ENCODE measurements around the gene KLK6.
"Not testable (repeated sequence)": the region's sequence is repeated elsewhere in the genome, so short reads cannot be mapped to it uniquely, and the experiment has no call there.

Gene KLK6

DNA sequence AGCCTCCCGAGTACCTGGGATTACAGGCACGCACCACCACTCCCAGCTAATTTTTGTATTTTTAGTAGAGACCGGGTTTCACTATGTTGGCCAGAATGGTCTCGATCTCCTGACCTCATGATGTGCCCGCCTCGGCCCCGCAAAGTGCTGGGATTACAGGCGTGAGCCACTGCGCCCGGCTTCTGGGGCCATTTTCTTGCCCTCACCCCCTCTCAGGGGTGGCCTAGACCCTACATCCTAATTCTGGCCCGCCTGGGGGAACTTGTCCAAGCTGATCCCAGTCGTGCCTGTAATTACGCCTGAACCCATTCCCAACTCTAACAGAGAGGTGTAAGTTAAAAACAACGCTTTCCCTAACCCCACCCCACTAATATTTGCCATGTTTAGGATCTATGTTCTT is 15.0 kb upstream of the KLK6 start:
- not testable (repeated sequence) for DNase-seq

DNA sequence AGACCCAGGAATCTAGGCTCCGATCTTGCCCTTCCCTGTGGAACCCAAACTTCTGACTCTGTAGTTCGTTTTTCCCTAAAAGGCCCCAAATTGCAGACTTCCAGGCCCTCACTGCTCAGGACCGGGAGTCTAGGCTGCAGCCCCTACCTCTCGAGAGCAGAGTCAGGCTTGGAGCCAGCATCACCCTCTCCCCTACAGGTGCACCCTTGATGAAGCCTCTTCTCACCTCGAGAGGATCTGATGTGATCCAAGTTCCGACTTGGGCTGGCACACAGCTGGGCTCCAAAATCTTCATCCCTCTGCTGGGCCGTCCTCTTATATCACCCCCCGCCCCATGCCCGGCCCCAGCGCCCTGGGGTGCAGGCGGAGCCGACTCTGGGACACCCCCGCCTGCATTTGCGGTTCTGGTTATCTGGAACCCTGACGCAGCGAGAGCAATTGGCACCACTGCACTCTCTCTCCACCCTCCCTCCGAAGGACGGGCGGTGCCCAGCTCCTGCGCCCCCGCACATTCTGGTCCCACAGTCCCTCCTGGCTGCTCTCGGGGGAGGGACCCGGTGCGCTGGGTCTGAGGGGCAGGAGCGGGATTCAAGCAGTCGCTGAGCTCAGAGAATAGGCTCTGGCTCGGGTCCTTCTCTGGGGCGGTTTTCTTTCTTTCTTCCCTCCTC is 14.4 kb upstream of the KLK6 start, which contains the start of gene KLK7:
TSS of gene KLK7 (minus strand) at position 293 of the 668 bp plus-strand sequence. CDS start 1,518 bp downstream, outside the sequence.
- no peak for DNase-seq

DNA sequence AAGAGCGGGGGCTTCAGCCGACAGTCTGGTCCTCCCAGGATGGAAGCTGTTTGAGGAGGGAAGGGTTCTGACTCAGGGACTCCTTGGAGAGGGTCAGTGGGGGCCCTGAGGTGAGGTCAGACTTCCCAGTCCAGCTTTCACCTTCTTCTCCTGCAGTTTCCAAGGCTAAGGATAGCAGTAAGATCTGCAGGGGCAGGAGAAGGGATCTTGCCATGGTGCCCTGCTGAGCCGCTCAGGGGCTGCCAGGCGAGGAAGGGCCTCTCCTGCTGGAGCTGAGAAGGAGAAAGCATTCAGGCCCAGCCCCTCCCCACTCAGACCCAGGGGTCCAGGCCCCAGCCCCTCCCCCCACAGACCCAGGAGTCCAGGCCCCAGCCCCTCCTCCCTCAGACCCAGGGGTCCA is 12.8 kb upstream of the KLK6 start:
- no peak for DNase-seq

DNA sequence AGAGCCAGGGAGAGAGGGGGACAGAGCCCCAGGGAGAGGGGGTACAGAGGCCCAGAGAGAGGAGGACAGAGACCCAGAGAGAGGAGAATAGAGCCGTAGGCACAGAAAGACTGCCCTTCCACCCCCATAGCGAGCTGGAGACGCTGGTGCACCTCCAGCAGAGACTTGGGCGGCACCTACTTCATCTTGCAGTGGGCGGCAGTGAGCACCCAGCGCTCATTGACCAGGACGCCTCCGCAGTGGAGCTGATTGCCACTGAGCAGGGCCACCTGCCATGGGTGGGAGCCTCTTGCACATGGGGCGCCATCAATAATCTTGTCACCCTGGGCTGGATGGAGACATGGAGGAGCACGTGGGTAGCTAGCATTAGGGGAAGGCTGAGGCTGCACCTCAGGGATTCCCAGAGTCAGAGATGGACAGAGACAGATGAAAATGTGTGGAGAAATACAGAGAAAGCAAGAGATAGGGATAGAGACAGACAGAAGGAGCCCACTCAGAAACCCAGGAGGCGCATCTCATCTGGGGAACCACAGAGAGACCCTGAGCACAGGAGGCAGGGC is 12.3 kb upstream of the KLK6 start:
- DNase-seq, result no peak

DNA sequence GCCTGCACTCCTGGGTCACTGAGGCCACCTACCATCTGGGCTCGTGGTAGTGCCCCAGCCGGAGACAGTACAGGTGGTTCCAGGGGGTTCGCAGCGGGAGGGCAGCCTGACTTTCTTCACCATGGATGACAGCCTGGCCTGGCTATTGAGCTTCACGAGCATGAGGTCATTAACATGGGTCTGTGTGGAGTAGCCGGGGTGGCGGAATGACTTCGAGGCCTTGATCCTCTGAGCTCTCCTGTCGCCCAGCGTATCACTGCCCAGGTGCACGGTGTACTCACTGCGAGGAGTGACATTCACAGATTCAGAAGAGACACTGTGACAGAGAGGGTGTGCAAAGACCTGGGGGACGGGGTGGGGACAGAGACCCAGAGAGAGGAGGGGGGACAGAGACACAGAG is 10.8 kb upstream of the KLK6 start:
- DNase-seq, result no peak

DNA sequence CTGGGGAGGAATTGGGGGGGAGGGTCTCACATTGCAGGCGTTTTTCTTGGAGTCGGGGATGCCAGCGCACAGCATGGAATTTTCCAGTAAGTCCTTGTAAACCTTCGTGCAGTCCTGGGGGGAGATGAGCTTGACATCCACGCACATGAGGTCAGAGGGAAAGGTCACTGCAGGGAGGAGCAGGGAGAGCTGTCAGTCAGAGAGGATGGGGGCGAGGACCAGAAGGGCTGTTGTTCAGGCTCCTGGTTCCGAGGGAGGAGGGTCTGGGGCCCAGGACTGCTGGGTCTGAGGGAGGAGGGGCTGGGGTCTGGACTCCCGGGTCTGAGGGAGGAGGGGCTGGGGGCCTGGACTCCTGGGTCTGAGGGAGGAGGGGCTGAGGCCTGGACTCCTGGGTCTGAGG is 10.4 kb upstream of the KLK6 start:
- DNase-seq, result no peak

DNA sequence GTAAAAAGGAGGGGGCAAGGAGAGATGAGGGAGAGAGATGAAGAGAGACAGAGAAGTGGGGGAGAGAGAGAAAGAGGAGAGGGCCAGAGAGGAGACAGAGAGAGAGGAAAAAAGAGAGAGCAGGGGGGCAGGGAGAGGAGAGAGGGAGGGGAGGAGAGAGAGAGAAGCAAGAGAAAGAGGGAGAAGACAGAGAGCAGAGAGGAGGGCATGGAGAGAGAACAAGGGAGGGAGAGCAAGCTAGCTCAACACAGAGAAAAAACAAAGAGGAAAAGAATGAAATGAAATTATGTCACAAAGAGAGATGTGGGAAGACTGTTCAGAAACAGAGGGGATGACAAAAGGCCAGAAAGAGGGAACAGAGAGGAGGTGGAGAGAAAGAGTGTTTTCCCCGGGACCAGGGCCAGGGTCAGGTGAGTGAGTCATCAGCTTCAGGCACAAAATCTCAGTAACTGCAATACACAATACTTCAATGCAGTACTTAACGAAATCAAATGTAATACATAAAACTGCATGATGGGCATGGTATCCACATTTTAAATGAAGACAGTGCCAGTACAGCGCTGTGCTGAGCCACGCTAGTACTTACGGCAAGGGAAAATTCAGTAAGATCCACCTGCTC is 9.5 kb upstream of the KLK6 start:
- no peak for DNase-seq

DNA sequence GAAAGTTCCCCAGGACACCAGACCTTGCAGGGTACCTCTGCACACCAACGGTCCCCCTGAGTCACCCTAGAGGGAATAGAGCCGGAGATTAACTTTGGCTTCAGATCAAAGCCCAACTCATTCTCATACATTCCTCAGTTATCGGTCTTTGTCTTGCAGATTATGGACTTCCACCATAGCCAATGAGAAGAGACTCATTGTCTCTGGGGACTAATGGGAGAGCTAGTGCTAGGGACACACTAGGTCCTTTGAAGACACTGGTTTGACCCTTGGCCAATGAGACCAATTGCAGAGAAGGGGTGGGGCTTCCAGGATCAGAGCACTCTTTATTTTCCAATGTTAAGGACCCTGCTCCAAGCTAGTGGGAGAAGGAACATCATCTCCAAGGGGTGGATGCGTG is 8.2 kb upstream of the KLK6 start:
- no peak for DNase-seq

DNA sequence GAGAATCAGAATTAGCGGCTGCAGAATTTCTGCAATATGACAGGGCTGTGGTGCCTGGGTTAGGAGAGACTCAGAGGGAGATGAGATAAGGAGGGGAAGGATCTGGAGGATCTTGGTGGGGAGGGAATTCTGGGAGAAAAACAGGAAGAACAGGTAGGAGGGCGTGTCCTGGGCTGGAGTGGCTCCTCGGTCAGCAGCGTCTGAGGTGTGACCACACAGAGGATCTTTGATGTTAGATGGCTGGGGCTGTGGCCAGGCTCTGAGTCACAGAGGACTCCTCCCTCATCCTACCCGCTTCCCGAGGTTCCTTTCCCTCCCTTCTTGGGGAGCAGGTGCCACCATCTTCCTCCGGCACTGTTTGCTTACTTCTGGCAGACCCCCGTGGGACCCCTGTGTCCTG is 6.4 kb upstream of the KLK6 start:
- no peak for DNase-seq

DNA sequence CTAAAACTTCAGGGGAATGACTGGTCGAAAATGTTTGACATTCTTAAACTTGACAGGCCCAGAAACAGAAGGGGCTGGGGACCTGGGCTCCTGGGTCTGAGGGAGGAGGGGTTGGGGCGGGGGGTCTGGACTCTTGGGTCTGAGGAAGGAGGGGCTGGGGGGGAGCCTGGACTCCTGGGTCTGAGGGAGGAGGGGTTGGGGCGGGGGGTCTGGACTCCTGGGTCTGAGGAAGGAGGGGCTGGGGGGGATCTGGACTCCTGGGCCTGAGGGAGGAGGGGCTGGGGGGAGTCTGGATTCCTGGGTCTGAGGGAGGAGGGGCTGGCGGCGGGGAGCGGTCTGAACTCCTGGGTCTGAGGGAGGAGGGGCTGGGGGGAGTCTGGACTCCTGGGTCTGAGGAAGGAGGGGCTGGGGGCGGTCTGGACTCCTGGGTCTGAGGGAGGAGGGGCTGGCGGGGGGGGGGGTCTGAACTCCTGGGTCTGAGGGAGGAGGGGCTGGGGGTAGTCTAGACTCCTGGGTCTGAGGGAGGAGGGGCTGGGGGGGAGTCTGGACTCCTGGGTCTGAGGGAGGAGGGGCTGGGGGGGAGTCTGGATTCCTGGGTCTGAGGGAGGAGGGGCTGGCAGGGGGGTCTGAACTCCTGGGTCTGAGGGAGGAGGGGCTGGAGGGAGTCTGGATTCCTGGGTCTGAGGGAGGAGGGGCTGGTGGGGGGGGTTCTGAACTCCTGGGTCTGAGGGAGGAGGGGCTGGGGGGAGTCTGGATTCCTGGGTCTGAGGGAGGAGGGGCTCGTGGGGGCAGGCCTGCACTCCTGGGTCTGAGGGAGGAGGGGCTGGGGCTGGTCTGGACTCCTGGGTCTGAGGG is 5.5 kb upstream of the KLK6 start:
- no peak for DNase-seq

DNA sequence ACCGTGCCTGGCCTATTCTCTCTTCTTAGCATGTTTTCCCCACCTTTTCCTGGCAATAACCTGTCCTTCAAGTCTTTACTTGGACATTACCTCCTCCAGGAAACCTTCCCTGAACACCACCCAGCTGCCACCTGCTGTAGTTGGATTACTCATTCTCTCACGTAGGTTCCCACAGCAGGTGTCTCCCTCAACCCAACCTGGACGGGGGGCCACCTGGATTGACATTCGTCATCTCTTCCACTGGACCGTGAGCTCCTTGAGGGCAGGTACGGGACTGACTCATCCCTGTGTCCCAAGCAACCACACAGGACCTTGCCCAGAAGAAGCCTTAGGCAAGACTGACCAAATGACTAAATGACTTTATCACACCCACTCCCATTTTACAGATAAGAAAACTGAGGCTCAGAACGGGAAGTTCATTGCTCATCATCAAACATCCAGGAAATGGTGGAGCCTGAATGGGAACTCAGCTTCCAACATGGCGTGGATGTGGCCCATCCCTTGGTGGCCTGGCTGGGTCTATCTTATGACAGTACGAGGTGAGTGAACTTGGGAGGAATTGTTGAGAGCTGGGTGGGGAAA is 3.5 kb upstream of the KLK6 start:
- DNase-seq, result no peak

DNA sequence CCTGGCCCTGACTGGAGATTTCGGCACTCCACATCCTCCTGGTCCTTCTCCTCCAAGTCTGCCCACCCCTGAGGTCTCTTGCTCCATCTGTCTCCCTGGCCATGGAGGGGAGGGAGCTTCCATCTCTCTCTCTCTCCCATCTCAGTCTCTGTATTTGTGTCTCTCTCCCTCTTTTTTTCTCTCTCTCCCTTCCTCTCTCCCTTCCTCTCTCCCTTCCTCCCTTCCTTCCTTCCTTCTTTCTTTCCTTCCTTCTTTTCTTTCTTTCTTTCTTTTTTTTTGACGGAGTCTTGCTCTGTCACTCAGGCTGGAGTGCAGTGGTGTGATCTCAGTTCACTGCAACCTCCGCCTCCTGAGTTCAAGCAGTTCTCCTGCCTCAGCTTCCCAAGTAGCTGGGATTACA is 419 bp upstream of the KLK6 start:
- not testable (repeated sequence) for DNase-seq

DNA sequence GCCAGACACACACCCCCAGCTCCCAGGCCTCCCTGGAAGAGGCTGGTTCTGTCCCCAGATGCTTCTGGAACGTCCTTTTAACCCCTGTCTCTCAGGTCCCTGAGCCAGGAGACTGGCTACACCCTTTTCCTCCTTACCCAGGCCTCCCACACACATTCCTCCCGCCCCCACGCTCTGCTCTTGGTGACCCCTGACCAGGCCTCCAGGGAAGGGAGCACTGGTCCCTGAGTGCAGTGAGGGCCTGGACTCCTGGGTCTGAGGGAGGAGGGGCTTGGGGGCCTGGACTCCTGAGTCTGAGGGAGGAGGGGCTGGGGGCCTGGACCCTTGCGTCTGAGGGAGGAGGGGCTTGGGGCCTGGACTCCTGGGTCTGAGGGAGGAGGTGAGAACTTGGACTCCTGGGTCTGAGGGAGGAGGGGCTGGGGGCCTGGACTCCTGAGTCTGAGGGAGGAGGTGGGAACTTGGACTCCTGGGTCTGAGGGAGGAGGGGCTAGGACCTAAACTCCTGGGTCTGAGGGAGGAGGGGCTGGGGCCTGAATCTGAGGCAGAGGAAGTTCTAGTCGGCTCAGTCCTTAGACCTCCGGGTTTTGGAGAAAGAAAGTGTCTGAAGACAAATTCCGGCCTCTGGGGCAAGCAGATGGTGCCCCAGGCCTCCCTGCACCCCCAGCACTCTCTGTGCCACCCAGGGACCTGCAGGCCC is 527 bp downstream of the KLK6 start:
- no peak for DNase-seq

DNA sequence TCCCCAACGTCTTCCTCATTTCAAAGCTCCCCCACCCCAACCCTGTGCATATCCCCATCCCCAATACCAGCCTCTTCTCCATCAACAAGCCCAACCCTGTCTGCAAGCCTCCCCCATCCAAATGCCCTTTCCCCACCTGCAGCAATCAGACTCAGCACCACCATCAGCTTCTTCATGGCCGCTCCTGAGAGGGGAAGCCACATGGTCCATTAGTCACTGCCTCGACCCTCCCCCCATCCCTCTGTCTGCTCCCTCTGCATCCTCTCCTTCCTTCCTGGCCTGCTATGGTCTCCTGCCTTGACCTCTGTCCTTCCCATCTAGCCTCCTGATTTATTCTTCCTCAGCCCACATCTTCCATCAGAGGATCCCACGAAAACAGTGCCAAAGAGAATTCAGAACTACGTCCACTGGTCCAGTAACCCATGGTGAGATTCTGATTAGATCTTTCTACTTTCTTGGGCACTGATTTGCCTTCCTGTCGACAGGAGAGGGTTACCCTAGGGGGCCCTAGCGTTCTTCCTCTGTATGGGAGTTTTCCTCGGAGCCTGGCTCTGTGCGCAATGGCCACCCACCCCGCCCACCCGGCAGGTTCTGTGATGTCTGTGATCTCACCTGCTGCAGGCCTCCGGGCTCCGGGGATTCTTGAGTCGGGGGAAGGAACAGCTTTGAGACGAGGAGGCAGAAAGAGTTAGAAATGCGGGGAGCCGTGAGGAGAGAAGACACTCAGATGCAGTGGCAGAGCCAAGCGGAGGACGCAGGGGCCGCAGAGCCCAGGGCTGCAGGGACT is 1.3 kb downstream of the KLK6 start:
- no peak for DNase-seq

DNA sequence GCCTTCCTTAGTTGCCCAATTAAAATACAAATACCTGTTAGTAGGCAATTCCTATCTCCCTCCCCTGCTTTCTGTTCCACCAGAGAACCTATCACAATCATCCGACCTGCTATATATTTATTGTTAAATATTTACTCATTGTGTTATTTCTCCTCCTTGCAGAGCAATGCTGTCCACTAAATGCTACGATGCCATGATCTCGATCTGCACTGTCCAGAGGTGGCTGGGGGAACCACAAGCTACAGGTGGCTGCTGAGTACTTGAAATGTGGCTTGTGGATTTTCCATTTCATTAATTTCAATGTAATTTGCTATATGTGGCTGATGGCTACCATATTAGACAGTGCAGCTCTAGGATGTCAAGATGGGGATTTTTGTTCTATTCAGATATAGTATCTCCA is 5.1 kb downstream of the KLK6 start:
- DNase-seq, result no peak

DNA sequence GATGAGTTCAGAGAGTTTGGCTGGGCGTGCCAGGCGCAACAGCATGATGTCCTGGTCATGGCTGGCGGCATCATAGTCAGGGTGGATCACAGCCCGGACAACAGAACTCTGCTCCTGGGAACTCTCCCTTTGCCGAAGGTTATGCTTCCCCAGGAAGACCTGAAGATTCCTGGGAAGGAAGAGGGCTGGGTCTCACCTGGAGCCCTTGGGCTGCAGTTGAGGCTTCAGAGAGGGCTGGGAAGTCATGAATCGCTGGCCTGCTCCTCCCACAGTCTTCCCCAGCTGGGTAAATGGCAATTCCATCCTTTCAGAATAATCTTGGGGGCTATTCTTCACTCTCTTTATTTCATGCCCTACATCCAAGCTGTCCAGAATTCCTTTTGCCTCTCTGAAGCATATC is 6.0 kb downstream of the KLK6 start:
- DNase-seq, result no peak

DNA sequence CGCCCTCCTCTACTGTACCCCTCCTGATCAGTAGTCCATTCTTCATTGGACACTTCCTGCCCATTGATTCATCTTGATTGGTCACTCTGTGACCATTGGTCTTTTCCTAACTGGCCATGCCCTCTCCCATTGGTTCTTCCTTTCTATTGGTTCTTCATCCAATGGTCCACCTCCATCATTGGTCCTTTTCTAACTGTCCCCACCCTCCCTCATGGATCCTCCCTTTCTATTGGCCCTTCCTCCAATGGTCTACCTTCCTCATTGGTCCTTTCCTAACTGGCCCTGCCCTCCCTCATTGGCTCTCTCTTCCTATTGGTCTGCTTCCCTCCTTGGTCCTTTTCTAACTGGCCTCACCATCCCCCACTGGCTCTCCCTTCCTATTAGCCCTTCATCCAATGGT is 7.1 kb downstream of the KLK6 start:
- DNase-seq, result no peak

DNA sequence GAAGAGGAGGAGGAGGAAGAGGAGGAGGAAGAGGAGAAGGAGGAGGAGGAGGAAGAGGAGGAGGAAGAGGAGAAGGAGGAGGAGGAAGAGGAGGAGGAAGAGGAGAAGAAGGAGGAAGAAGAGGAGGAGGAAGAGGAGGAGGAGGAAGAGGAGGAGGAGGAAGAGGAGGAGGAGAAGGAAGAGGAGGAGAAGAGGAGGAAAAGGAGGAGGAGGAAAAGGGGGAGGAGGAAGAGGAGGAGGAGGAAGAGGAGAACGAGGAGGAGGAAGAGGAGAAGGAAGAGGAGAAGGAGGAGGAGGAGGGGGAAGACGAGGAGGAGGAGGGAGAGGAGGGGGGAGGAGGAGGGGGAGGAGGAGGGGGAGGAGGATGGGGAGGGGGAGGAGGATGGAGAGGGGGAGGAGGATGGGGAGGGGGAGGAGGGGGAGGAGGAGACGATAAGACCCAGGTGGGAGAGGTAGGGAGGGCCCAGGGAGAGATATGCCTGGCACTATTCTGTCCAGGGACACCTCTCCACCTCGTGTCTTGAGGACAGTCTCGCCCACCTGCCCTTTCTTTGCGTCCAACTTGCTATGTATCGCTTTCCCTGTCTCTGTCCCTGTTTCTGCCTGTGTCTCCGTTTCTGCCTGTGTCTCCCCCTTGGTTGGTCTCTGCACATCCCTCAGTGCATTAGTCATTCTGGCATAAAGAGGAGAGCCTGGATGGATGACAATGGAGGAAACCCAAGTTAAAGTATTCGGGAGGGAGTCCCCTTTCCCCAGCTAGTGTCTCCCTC is 9.5 kb downstream of the KLK6 start:
- DNase-seq, result no peak

DNA sequence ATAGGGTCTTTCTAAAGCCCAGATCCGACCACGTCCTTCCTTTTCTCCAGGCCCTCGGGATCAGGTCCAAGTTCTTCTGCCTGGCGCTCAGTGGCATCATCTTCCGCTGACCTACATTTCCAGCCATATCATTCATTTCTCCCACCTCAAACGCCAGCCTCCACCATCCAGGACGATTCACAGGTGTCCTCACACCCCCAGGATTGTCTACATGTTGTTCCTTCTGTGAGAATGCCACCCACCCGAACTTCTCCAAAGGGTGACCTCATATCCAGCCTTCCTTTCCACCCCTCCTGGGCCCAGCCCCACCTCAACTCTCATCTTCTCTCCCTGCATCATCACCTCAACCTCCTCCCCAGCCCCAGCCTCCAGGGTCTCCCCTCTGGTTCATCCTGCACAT is 11.8 kb downstream of the KLK6 start:
- no peak for DNase-seq

DNA sequence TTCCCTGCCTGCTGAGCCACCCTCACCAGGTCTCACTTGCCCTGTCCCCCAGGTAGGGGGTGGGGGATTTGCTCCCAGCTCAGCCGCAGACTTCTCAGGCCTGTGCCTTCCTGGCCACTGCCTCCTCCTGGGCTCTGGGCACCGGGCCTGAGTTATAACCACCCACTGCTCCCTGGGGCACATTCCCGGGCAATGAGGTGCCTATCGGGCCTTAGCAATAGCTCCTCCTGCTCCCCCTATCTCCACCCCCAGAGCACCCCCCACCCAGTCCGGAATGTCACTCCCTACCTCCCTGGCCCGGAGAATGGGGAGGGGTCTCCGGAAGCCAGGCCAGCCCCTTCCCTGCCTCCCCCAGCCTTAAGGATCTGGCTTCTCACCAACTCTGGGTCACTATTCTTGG is 16.5 kb downstream of the KLK6 start, which contains the start of gene KLK5:
TSS of gene KLK5 (minus strand) at position 129 of the 400 bp plus-strand sequence. CDS start 381 bp downstream, outside the sequence.
- DNase-seq, result no peak

DNA sequence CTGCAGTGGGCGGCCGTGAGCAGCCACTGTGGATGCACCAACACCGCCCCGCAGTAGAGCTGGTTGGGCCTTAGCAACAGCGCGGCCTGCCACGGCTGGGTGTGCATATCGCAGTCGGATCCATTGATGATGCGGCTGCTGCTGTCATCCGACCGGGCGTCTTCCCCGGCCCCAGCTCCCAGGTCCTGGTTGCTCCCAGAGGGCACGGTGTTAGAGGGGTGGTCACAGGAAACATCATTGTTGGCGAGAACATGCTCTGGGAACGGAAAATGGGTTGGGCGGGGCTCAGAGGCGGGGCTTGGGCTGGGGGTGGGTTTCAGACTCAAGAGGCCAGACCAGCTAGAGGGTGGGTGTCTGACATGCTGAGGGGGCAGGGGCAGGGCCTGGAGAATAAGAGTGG is 19.5 kb downstream of the KLK6 start:
- no peak for DNase-seq
